Measurements from ENCODE around the gene FBXO22.
"Not testable (repeated sequence)": the region's sequence is repeated elsewhere in the genome, so short reads cannot be mapped to it uniquely, and the experiment has no call there.

FBXO22 gene

DNA sequence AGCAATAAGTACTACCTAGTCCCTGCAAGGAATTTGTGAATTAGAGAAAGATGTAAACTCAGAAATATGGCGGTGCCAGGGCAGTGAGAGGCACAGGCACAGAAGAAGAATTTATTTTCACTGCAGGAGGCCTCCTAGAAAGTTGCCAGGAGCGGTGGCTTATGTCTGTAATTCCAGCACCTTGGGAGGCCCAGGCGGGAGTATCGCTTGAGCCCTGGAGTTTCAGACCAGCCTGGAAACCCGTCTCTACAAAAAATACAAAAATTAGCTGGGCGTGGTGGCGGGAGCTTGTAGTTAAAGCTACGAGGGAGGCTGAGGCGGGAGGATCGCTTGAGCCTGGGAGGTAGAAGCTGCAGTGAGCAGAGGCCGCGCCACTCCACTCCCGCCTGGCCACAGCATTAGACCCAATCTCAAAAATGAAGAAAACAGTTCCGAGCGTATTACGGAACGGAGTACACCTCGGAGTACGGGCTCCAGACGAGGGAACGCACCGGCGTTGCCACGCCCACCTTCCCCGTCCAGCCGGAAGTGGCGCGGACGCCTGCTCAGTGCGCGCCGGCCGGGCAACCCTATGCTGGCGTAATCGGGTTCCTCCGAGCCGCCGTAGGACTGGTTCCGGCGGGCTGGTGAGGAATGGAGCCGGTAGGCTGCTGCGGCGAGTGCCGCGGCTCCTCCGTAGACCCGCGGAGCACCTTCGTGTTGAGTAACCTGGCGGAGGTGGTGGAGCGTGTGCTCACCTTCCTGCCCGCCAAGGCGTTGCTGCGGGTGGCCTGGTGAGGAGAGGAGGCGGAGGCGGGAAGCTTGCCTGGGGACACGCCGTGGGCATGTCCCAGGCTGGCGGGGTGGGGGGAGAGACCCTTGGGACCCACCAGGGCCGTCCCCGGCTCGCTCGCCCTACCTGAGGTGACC lies at the start of gene FBXO22:
Gene FBXO22, plus strand, starts transcription at position 548 of the 909 bp plus-strand sequence. Its CDS starts 86 bp downstream, at position 634.
- peak; percentile 81 for DNase-seq (ENCODE audit: low spot score)

DNA sequence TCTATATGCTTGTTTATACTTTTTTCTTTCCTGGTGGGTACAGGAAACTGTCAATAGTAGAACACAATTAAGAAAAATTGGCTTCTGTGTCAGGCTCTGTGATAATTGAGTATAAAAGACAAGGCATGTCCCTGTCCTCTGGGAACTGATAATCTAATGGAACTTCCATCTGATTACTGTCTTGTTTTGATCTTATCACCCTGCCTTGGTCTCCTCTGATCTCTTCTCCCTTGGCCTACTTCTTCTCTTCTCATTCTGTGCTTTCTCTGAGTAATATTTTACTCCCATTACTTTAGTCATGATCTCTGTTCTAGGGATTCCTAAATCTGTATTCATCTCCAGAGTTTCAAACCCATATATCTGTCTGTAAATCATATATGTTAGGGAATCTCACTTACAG lies 45.8 kb upstream of the FBXO22 start:
- no peak for DNase-seq (ENCODE audit: low spot score)

DNA sequence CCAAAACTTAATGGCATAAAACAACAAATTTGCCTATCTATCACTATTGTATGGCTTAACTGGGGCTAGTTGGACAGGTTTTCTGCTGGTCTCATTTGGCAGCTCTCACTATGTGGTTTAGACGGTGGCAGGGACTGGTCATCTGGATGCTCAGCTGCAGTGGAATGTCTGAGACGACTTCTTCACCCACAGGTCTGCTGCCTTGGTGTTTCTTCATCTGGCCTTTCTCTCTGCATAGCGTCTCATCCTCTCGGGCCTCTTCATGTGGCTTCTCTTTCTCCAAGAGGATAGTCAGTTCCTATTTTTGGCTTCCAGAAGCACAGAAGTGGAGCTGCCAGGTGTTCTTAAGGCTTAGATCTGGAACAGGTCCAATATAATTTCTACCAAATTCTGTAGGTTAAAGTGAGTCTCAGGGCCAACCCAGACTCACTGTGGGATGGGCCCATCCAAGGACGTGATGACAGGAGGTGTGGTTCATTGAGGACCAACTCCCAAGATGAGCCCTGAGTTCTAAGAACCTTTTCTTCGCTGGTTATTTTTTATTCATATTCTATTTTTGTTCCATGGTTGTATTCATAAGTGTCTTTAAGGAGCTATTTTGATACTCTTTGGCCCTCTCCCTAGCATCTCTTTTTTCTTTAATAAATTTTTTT lies 41.8 kb upstream of the FBXO22 start:
- no peak for DNase-seq (ENCODE audit: low spot score)

DNA sequence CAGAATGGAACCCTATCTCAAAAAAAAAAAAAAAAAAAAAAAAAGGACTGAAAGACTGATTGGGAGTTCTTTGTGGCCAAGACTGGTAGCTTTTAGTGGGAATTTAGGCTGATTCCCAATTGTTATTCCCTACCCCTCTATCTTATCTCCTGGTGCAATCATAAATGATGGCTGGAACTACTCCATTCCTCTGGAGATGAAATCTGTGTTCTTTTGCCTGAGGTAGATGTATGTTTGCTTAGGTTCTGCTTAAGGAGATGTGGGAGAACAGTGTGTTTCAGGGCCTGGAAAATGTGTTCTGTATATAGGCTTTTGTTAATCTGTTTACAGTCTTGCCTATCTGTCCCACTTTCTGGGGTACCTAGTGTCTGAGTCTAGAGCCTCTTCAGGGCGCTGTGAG lies 40.9 kb upstream of the FBXO22 start:
- no peak for DNase-seq (ENCODE audit: low spot score)

DNA sequence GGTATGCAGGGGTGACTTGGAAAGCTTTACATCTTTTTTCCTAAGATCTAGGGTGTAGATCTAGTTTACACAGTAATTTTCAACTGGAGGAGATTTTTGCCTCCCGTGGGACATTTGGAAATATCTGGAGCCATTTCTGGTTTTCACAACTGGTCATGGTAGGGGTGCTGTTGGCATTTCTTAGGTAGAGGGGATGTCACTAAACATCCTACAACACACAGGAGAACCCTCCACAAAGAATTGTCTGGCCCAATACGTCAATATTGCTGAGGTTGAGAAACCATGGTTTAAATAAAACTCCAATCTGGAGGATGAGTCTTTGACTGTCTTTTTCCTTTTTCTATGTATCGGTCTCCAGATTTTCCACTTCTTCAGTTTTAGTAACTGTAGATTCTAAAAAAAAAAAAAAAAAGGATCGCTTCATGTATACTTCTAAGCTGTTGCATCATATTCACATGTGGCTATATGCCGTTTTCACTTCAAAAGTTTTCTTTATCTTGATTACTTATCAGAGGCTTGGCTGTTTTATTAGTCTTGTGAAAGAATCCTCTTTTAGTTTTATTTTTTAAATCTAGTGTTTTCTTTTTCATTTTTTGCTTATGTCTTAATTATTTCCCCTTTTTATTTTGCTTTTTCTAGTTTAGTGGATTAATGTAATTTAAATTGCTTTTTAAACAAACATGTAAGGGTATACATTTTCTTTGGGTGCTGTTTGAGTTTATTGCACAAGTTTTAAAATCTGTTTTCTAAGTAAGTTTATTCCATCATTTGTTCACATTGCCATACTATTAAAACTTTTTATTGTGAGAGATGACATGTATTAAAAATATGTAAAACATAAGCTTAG lies 39.2 kb upstream of the FBXO22 start:
- no peak for DNase-seq (ENCODE audit: low spot score)

DNA sequence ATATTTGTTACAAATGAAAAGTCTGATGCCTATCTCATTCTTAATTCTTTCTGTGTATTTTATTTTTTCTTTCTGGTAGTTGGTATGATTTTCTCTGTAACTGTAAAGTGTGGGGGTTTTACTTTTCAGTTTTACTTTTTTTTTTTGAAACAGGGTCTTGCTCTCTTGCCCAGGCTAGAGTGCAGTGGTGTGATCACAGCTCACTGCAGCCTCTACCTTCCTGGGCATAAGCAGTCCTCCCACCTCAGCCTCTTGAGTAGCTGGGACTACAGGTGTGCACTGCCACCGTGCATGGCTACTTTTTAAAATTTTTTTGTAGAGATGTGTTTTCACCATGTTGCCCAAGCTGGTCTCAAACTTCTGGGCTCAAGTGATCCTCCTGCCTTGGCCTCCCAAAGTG lies 37.6 kb upstream of the FBXO22 start:
- not testable (repeated sequence) for DNase-seq (ENCODE audit: low spot score)

DNA sequence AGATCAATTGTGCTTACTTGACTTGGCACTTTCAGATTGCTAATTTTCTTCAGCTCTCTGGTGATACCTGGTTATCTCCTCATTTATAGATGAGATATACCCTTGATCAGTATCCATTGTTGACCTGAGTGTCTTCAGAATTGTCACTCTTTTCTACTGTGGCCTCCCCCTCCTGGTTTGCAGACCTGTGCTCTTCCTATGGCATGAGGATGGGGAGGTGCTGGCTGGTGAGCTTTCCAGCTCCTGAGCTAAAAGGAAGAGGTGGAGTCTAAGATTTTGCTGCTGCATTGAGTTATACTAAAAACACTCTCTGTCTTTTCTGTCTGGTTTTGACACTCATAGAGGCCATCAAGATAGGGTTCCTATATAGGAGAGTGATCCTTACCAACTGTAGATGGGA lies 36.8 kb upstream of the FBXO22 start:
- DNase-seq (ENCODE audit: low spot score) = no peak

DNA sequence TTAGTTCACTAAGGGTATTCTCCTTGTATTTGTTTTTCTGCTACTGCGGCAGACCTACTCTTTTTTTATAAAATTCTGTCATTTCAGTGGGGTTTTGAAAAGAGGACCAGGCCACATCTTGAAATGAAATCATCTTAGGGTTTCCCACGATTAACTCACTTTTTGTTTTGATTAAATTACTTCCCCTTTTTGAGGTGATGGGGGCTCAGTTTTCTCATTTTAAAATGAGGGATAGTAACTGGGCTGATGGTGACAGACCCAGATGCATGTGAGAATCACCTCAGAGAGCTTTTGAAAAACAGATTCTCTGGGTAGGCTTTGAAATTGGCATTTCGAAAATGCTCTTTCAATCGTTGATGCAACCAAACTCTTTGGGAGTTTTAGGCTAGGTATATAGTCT lies 36.2 kb upstream of the FBXO22 start:
- no peak for DNase-seq (ENCODE audit: low spot score)

DNA sequence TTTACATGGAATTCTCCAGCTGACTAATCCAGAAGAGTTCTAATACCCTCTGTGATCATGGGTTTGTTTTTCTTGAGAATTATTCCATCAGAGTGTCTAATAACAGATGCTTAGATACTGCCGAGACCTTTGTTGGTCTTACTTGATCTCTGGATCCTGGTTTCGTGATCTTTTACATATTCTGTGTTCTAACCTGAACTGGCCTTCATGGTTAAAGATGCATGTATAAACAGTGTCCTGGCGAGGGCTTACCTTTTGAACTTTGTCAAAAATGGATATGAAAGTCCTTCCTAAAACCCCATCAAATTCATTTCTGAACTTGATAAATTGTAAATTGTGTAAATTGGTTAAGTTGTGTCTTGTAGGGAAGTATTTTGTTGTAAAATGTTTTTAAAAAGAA lies 35.7 kb upstream of the FBXO22 start:
- no peak for DNase-seq (ENCODE audit: low spot score)

DNA sequence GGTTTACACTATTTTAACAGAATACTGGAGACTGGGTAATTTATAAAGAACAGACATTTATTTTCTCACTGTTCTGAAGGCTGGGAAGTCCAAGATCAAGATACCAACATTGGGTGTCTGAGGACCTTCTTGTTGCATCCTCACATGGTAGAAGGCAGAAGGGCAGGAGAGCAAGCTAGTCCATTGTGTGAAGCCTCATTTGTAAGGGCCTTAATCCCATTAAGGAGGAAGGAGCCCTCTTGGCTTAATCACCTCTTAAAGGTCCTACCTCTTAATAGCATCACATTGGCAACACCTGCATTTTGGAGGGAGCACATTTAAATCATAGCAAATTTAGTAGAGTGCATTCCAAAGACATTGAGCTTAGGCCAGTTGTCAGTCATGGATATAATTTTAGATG lies 34.2 kb upstream of the FBXO22 start:
- no peak for DNase-seq (ENCODE audit: low spot score)

DNA sequence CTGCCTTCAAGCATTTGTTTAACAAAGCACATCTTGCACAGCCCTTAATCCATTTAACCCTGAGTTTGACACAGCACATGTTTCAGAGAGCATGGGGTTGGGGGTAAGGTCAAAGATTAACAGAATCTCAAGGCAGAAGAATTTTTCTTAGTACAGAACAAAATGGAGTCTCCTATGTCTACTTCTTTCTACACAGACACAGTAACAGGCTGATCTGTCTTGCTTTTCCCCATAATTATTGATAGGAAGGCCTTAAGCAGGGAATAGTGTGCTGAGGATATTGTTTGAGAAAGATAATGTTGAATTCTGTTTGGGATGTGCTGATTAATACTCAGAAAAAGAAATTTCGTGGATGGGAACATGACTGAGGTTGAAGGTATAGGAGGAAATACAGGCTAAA lies 32.1 kb upstream of the FBXO22 start:
- DNase-seq (ENCODE audit: low spot score) = not testable (repeated sequence)

DNA sequence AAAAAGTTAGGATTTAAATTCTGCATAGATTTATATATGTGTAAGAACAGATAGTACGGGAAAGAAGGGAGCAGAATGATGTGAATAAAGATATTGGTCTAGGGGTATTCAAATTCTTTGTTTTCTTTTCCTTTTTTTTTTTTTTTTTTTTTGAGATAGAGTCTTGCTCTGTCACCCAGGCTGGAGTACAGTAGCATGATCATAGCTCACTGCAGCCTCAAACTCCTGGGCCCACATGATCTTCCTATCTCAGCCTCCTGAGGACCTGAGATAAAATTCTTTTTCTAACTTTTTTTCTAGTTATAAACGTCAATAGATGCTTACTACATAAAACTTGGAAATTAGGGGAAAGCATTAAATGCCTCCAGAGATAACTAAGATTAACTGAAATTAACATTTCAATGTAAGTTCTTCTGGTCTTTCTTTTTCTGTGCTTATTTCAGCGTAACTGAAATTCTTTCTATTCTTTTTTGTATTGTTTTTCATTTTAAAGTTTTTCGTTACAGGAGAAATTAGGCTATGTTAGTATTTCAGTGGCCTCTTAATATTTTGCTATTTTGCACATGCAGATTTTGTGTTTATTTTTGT lies 31.2 kb upstream of the FBXO22 start:
- DNase-seq (ENCODE audit: low spot score) = no peak

DNA sequence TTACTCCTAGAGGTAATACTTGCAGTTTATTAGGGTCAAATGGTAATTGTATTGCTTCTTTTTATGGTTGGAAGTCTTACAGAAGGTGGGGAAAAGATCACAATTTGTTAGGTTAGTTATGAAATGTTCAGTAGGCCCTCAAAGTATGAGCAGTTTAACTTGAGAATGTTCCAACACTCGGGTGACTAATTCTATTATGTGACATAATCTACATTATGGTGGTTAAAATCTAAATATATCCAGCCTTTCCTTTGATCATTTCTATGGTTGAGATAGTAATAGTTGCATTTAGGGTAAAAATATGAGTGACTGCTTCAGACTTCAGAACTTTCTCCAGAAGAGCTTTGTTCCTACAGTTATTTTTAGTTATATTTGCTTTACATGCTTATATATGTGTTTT lies 19.6 kb upstream of the FBXO22 start:
- DNase-seq (ENCODE audit: low spot score) = no peak

DNA sequence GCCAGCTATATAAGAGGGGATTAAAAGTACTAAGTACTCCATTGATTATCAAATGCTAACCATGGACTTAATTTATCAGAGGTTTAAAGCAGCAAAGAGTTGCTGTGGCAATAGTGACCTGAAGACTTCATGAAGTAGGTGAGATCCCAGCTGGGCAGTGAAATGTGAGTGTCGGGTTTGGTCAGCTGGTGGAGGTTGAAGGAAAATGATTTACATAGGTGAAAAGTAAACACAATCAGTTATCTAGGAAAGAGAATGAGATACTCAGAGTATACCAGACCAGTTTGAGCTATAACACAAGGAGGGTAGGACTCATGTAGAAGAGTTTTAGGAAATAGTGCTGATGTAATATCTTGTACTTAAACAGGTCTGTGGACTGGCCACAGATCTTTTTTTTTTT lies 16.5 kb upstream of the FBXO22 start:
- no peak for DNase-seq (ENCODE audit: low spot score)

DNA sequence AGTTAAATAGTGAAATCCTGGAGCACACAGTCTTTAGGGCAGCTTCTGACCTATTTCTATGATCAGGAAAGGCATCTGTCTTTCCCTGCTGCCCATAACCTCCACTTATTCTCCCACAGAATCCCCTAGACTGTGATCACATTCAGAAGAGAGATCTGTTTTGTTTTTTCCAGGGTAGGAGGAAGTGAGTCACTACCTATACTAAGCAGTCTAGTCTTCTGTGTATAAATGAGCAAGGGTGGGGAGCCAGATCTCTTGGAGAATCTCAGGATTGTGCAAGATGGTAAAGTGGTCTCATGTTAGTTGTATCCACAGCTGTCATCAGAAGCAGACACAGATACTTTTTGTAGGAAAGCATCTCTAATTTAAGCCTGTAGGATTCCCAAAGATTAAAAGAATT lies 11.8 kb upstream of the FBXO22 start:
- DNase-seq (ENCODE audit: low spot score) = peak; percentile 51

DNA sequence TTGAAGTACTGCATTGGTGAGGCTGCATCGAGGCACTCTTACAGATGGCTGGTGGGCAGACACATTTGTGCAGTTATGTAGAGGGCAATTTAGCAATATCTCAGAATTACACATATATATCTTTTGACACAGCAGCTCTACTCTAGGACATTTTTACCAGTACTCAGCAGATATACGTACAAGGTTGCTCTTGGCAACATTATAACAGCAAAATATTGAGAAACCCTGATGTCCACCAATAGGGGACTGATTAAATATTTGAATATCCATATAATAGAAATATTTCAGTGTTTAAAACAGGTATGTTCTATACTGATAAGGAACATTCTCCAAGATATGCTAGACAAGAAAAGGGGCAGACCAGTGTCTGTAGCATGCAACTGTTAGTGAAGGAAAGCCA lies 7.9 kb upstream of the FBXO22 start:
- no peak for DNase-seq (ENCODE audit: low spot score)

DNA sequence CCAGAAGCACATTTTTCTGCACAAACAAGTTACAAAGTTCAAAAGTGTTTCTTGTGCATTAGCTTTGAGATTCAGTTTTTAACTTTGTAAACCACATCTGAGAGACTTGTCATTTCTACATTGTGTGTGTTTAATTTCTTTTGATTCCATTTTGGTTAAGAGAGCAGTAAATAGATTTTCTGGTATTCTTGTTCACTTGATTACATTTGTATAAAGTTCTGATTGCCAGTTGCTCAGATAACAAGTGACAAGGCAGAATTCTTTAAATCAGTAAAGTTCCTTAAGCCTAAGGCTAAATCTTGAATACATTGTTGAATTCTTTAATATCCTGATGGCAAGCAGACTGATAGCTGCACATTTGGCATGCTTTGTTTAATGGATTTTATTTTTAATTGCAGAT lies 3.1 kb upstream of the FBXO22 start:
- no peak for DNase-seq (ENCODE audit: low spot score)

DNA sequence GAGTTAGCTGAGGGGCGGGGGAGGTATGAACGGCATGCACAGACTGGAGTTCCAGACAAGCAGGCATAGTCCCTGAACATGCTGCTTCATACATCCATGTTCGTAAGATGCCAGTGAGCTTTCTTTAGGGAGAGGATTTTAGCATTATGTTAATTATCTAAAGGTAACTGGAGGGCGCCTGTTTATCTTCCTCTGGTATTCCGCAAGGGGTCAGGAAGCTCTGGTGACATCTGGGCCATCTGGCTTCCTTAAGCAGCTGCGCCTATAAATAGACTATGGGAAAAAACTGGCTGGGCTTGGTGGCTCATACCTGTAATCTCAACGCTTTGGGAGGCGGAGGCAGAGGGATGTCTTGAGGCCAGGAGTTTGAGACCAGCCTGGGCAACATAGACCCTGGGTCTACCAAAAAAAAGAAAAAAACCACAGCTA lies 1.5 kb upstream of the FBXO22 start:
- no peak for DNase-seq (ENCODE audit: low spot score)

DNA sequence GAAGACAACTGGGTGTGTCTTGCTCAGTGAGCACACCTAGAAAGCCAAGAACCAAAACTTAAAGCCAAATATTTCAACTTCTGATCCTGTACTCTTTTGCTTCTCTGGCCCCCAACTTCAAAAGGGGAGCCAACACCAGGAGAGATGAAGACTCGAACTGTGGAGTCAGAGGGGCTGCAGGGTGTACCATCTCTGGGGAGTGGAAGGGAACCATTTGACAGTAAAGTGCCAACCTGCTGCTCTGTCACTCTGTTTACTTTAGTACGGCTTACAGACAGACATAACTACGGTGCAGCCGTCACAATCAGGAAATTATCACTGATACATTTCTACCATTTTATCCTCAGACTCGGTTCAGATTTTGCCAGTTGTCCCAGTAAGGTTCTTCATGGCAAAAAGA lies 1.6 kb downstream of the FBXO22 start:
- DNase-seq (ENCODE audit: low spot score) = no peak

DNA sequence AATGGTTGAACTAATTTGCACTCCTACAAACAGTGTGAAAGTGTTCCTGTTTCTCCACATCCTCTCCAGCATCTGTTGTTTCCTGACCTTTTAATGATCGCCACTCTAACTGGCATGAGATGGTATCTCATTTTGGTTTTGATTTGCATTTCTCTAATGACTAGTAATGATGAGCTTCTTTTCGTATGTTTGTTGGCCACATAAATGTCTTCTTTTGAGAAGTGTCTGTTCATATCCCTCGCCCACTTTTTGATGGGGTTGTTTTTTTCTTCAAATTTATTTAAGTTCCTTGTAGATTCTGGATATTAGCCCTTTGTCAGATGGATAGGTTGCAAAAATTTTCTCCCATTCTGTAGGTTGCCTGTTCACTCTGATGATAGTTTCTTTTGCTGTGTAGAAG lies 6.7 kb downstream of the FBXO22 start:
- not testable (repeated sequence) for DNase-seq (ENCODE audit: low spot score)

DNA sequence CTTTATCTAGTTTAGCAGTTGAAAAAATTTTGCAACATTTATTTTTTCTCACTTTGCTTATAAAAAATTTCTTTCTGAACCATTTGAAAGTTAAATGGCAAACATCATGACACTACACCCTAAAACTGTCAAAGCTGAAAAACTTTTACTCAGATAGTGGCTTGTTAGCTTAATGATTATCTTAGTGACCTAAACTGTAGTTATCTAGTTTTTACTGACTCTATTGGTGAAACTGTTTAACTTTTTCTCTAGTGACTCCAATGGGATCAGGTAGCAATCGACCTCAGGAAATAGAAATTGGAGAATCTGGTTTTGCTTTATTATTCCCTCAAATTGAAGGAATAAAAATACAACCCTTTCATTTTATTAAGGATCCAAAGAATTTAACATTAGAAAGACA lies 13.3 kb downstream of the FBXO22 start:
- no peak for DNase-seq (ENCODE audit: low spot score)

DNA sequence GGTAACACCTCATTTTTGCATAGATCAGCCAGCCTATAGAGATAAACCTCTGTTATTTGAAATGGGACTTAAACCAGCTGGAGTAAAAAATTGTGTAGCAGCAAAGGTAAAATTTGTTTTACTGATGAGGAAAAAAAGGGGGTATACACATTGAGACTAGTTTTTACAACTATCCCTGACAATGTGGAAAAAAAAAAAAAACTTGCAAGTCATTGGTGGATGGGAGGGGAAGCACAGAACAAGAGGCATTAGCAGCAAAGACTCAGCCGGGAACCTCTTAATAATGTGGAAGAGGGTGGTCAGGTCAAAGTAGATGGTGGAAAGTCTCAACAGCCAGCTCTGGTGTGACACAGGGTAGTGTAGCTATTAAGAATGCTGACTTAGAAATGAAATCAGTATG lies 14.5 kb downstream of the FBXO22 start:
- no peak for DNase-seq (ENCODE audit: low spot score)

Measured in hepatic stellate cell (primary cell).